GM19463 (cell line): ENCODE measurements around the gene ARID5B.

Source experiments
- ATAC-seq: cut with Tn5 transposase; IDR thresholded peaks from one replicate; pipeline ENCODE4 v1.9.1; 2021; ENCODE audit warnings: mild to moderate bottlenecking, moderate library complexity; ENCODE audit not compliant: unreplicated experiment

ARID5B gene

GRCh38 chr10:62048470-62048869, 147.0 kb downstream of the ARID5B start:
- no peak for ATAC-seq

DNA sequence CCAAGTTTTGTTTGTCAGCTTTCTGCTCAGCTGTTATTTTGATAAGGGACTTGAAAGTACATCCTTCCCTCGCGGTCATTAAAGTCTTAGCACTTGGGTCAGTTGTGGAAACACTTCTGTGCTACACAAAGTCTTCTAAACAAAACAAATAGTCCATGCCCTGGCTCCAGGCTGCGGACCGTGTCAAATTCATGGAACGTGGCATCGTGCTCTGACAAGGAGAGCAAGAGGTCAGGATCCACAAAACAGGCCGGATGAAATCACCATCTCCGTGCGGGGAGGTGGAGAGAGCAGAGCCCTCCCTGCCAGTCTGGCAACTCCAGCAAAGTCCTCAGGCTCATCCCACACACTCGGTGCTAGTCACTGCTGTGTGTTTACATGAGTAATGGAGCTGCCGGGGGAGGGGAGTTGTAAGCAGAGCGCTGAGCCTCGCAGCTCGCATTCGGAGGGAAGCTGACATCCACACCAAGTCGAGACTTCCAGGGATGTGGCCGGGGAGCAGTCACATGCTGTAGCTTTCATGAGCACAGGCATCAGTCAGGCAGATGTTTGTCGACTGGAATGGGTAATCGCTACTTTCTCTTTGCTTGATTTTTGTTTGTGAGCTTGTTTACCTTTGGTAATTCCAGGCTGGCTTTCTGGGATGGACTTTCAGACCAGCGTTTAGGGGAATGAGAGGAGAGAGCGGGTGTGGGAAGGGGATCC, 147.6 kb downstream of the ARID5B start:
- no peak for ATAC-seq

DNA sequence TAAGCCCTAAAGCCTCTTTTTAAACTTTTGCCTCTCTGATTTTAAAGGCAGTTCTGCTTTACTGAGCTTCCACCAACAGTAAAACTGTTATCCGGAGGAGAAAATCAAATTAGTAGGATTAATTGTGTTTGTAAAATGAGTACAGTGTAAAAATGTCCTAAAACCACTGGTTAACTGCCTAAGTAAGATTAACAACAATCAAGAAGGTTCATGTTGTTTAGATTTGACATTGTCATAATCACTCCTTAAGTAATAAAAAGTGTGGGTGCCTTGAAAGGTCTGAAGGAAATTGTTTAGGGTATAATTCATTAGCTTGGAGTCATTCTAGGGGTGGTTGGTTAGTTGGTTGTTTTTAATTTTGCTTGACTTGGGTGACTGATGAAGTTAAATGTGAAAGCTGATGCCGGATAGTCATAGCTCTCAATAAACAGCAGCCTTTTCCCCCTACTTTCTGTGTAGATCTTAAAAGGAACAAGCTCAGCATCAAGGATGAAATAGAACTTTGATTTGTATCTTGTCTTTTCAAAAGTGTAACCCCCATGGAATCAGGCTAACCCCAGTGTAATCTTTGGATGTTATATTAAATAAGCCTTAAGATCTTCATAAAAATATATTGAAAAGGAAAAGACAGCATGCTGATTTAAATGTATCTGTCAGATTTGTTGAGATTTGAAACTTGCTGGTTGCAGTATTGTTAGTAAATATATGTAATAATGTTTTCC, 148.3 kb downstream of the ARID5B start:
- ATAC-seq, result no peak

DNA sequence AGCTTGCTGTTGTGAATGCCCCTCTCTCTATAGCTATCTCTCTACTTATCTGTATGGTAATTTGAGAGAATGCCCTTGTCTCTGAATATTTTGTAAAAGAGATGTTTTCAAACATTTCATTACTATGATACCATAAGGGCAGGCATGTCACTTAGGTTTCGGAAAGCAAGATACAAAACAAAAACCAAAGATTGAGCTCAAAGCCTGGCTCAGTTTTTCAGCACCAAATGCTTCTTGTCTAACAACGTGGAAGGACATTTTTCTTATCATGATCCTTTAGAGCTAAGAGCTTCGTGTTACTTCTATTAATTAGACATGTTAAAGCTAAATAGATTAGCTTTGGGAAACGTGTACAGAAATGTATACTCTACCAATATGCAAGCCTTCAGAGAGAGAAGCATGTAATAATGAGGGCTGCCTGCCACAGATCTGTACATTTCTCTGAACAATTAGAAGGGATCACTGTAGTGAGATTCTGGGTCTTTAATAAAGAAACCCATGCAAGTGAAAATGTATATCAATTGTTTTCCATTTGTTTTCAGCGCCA, 148.9 kb downstream of the ARID5B start:
- ATAC-seq, result no peak

DNA sequence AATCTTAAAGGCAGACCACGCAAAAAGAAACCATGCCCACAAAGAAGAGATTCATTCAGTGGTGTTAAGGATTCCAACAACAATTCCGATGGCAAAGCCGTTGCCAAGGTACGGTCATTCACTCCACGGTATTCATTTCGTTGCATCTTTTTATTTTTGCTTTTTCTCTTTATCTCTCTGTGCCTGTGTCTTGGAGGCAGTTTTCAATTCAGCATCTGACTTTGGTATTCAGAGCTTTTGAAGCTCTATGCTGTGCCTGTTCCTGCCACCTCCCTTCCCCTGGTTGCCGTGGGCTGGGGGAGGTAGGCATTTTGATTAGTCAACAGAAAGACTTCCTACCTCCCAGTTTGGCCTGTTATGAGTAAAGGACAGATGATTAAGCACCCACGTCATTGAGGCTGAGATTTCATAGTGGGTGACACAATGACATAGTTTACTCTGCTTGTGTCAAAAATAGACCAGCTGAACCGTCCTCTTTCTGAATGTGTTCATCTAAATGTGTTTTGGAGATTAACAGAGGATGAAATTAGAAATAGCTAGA, 149.5 kb downstream of the ARID5B start:
- ATAC-seq, result peak; percentile 43

- ATAC-seq, result no peak
Measured at GRCh38 chr10:62052276-62052675, 150.8 kb downstream of the ARID5B start.

DNA sequence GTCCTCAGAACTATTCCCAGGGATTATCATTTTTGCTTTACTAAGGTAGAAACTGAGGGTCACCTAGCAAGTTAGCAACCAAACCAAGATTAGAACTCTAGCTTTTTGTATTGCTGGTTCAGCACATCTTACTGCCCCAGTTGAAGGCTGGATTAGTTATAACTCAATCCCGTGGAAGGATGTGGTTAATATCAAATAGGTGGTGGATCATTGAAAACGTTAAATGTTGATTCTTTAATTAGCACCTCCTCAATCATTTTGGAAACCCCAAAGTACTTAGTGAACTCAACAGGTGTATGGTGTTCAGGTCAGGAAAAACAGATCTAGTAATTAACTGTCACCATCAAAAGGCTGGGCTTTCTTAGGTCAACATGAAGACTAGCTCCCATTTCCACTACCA, 152.4 kb downstream of the ARID5B start:
- ATAC-seq, result no peak

- no peak for ATAC-seq
Measured at GRCh38 chr10:62054408-62054807, 152.9 kb downstream of the ARID5B start.

DNA sequence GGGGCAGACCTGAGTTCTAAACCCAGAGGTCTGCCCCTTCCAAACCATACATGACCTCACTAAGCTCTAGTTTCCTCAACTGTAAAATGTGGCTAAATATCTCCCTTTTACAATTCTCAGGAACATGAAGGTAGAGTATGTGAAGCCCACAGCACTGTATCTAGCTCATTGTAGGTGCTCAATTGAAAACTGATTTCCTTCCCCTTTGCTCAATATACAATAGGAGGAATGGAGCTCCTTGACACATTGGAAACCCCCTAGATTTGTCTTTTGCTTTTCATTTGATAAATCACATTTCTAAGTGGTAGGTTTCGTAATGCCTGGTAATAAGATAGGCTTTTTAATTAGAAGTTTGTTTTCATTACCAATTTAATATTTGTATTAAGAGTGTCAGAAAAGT, 153.3 kb downstream of the ARID5B start:
- ATAC-seq, result no peak

GRCh38 chr10:62056219-62056618, 154.7 kb downstream of the ARID5B start:
- ATAC-seq, result no peak

GRCh38 chr10:62056698-62057097, 155.2 kb downstream of the ARID5B start:
- ATAC-seq, result no peak

GRCh38 chr10:62057359-62057758, 155.9 kb downstream of the ARID5B start:
- no peak for ATAC-seq

- no peak for ATAC-seq
Measured at GRCh38 chr10:62057850-62058249, 156.4 kb downstream of the ARID5B start.

DNA sequence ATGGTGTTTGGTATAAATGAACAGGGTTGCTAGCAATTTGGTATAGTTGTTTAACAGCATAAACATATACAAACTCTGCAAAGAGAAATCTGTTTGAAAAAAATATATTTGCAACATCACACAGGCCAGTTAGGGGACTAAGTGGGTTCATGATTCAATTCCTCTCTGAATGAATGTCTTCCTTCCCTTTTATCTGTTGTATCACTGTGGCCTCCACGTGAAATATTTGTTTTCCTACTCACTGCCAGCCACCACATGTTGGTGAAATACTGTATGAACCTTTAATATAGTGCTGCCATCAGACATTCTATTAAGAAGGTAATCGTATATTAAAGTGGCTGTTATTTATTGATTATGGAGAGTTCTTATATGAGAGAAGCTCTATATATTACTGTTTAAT, 157.0 kb downstream of the ARID5B start:
- ATAC-seq, result no peak

GRCh38 chr10:62058896-62059216, 157.4 kb downstream of the ARID5B start:
- no peak for ATAC-seq

DNA sequence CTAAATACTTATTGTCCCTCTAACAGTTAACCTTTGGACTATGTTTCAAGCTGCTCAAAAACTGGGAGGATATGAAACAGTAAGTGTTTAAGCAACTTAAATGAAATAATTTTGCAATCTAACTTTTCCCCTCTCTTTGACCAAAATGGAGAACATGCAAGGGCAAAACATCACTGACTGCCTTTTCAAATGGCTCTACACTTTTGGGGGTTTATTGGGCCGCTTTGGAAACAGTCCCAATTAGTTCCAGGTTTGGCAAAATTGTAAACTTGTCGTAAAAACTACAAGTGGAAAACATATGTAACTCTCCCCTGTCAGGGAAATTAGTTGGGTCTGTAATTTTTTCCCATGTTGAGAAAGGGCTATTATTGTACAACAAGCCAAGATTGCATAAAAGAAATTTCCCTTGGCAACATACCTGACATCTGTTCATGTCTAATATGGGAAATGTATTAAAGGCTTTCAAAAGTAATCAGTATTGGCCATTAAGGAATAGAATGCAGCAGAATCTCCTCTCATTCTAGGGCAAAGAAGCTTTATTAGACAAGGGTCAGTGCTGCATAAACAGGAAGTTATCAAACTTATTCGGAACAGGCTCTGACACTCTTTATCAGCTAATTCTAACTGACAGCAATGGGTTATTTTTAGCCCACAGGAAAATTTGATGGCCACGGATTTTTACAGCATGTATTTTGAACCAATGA, 157.9 kb downstream of the ARID5B start:
- ATAC-seq, result no peak

GRCh38 chr10:62062028-62062427, 160.5 kb downstream of the ARID5B start:
- ATAC-seq, result no peak

- no peak for ATAC-seq
Measured at GRCh38 chr10:62062752-62063512, 161.4 kb downstream of the ARID5B start.

GRCh38 chr10:62063795-62064472, 162.4 kb downstream of the ARID5B start:
- ATAC-seq, result no peak

GRCh38 chr10:62067560-62067959, 166.1 kb downstream of the ARID5B start:
- ATAC-seq, result no peak
